ENCODE data around the gene SLC7A14. TPM values are rescaled to one million over a fixed set of nuclear protein-coding genes. Genes with fewer than 3 reads are reported as not detected.

SLC7A14 gene
- total and polyA plus RNA-seq, 2 of the 4 experiments (the other 2 are of a cell fraction): 2.7 to 6.8 TPM

DNA sequence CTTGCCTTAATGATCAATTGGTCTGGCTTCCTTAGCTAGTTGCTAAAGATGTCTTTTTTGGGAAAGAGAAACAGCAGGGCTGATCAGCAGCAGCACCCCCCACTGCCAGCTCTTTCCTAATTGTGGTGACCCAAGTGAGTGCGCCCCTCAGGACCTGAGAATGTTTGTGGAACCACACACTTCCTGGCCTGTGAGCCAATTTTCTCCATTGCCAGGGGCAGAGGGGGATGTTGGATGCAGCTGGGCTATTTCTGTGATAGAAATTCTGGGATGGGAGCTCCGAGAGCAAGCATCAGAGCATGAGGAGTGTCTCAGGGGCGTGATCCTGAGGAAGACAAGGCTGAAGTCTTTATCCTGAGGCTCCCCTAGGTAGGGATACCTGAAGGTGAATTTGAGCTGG is 100.6 kb downstream of the SLC7A14 start:
- no peak for TF ChIP-seq BHLHE40 (IDR thresholded peaks at IDR 0.05; ENCODE audit: low read depth, low read length)
- TF ChIP-seq RAD21 (IDR thresholded peaks at IDR 0.05; ENCODE audit: low read length): no peak
- TF ChIP-seq RFX5 (IDR thresholded peaks at IDR 0.05; ENCODE audit: low read depth, low read length): no peak
- no peak for TF ChIP-seq MAZ (IDR thresholded peaks at IDR 0.05; ENCODE audit: borderline replicate concordance, low read depth, low read length)
- no peak for TF ChIP-seq POLR2A (IDR thresholded peaks at IDR 0.05; ENCODE audit: low read depth, low read length)
- TF ChIP-seq, protein P1, sequence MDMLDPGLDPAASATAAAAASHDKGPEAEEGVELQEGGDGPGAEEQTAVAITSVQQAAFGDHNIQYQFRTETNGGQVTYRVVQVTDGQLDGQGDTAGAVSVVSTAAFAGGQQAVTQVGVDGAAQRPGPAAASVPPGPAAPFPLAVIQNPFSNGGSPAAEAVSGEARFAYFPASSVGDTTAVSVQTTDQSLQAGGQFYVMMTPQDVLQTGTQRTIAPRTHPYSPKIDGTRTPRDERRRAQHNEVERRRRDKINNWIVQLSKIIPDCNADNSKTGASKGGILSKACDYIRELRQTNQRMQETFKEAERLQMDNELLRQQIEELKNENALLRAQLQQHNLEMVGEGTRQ (IDR thresholded peaks at IDR 0.05; ENCODE audit: low read depth, low read length): no peak
- no peak for TF ChIP-seq NFE2L2 (IDR thresholded peaks at IDR 0.05; ENCODE audit: low read depth, low read length)
- no peak for TF ChIP-seq CEBPB (IDR thresholded peaks at IDR 0.05; ENCODE audit: low read depth, low read length)
- TF ChIP-seq MAFK (IDR thresholded peaks at IDR 0.05; ENCODE audit: low read depth, low read length): no peak
- TF ChIP-seq, protein P2, sequence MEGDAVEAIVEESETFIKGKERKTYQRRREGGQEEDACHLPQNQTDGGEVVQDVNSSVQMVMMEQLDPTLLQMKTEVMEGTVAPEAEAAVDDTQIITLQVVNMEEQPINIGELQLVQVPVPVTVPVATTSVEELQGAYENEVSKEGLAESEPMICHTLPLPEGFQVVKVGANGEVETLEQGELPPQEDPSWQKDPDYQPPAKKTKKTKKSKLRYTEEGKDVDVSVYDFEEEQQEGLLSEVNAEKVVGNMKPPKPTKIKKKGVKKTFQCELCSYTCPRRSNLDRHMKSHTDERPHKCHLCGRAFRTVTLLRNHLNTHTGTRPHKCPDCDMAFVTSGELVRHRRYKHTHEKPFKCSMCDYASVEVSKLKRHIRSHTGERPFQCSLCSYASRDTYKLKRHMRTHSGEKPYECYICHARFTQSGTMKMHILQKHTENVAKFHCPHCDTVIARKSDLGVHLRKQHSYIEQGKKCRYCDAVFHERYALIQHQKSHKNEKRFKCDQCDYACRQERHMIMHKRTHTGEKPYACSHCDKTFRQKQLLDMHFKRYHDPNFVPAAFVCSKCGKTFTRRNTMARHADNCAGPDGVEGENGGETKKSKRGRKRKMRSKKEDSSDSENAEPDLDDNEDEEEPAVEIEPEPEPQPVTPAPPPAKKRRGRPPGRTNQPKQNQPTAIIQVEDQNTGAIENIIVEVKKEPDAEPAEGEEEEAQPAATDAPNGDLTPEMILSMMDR (conservative IDR thresholded peaks at IDR 0.05; ENCODE audit: low read depth, low read length): no peak
- dilution Hi-C loops (cut with HindIII; ENCODE audit: low sequenced_read_pairs, unreplicated experiment): no loop called here
- H3K18ac ChIP-seq (ENCODE audit: low read depth, low read length): no peak overlapping the region
- no peak overlapping the region for H2AFZ ChIP-seq (replicated peaks; ENCODE audit: low read length, poor library complexity)
- H2AK5ac ChIP-seq (ENCODE audit: low read depth, low read length): no peak overlapping the region
- H3K9ac ChIP-seq (ENCODE audit: low read depth, low read length): no peak overlapping the region
- no peak overlapping the region for H2BK15ac ChIP-seq (ENCODE audit: low read depth, low read length)
- ChIA-PET POLR2A (ENCODE audit: unreplicated experiment) (no interaction called here), CTCF (interaction anchor here (1.1 kb wide), 1 partner anchor 14 kb away, joined by 3 read pairs; no protein-coding TSS in a partner anchor)
- no peak overlapping the region for H4K5ac ChIP-seq (ENCODE audit: low read depth, low read length)
- intact Hi-C loops (cut with micrococcal nuclease): no loop called here
- H3K14ac ChIP-seq (replicated peaks; ENCODE audit: low read depth, low read length): no peak overlapping the region
- no peaks in the 10 kb centered on the region for H3K9me3 ChIP-seq (ENCODE audit: control insufficient read depth, insufficient read depth, low read length)
- no CpG with 5 or more reads among the region's 3 CpGs for WGBS, 2 experiments (ENCODE audit: extremely low coverage in 2 of 2, insufficient read length in 1 of 2)
- DNase-seq (no peak), ATAC-seq (ENCODE audit: low read depth) (no peak)
- no peak overlapping the region for H2BK120ac ChIP-seq (ENCODE audit: low read depth, low read length)
- H4K20me1 ChIP-seq (ENCODE audit: insufficient read depth, low read length): no peaks in the 10 kb centered on the region
- H3K27me3 ChIP-seq (ENCODE audit: control insufficient read depth, insufficient read depth, low read length): peaks cover 2% of the 10 kb centered on the region; the same call in 1 of the 2 replicates
- H3K4me3 ChIP-seq (ENCODE audit: insufficient read depth, low read depth, low read length): no peak overlapping the region
- no peak overlapping the region for H3K23ac ChIP-seq (ENCODE audit: low read depth, low read length)
- H3K9me1 ChIP-seq (ENCODE audit: insufficient read depth, low read length): 0 out of 2 replicates have a peak, but pooled peaks cover 3% of the 10 kb centered on the region
- no peak overlapping the region for H3K4me2 ChIP-seq (ENCODE audit: low read depth, low read length)
- H3K4me1 ChIP-seq (ENCODE audit: control insufficient read depth, insufficient read depth, low read length): no peaks in the 10 kb centered on the region; the same call in 1 of the 2 replicates
- H2BK20ac ChIP-seq (ENCODE audit: low read depth, low read length): no peak overlapping the region
- H3K56ac ChIP-seq (ENCODE audit: extremely low read depth, insufficient read depth, low read length): no peak overlapping the region
- no peak overlapping the region for H3K27ac ChIP-seq (ENCODE audit: insufficient read depth, low read length)
- H3K36me3 ChIP-seq (ENCODE audit: control insufficient read depth, insufficient read depth, low read length): no peaks in the 10 kb centered on the region
- H4K91ac ChIP-seq (ENCODE audit: insufficient read depth, low read depth, low read length): no peak overlapping the region
- H2AK9ac ChIP-seq (replicated peaks; ENCODE audit: low read depth, low read length, poor library complexity): no peak overlapping the region
- no peak overlapping the region for H2BK5ac ChIP-seq (ENCODE audit: low read depth, low read length, poor library complexity, severe bottlenecking)
- no peaks in the 10 kb centered on the region for H3K79me1 ChIP-seq (ENCODE audit: low read depth in 1 of 2, low read length in 2 of 2)
- in situ Hi-C loops (cut with MboI; ENCODE audit: low sequenced_read_pairs): no loop called here
- H3K4ac ChIP-seq (ENCODE audit: low read depth, low read length): no peak overlapping the region
- BruUV-seq (replicated peaks): no TSS peak
- H4K8ac ChIP-seq (ENCODE audit: low read depth in 2 of 2, low read length in 2 of 2): no peak overlapping the region

Data from IMR-90 (cell line).